HepG2 (cell line): ENCODE measurements around the gene EEFSEC. TPM values are rescaled to one million over a fixed set of nuclear protein-coding genes. Genes with fewer than 3 reads are reported as not detected.

Experiments
- AGO2 ChIP-seq: fragments of 200-400 bp; formaldehyde crosslinking; optimal IDR thresholded peaks from 2 replicates; pipeline ENCODE3; 2017; ENCODE audit warnings: mild to moderate bottlenecking, low read depth, low read length, moderate library complexity
- AHDC1 ChIP-seq: sonication (generic); formaldehyde crosslinking; IDR thresholded peaks from 2 replicates; pipeline ENCODE4 v1.5.1; 2020; ENCODE audit warnings: mild to moderate bottlenecking, missing genetic modification reagents, borderline replicate concordance
- CSRNP2 ChIP-seq: sonication (generic); formaldehyde crosslinking; conservative IDR thresholded peaks from 2 replicates; pipeline ENCODE4 v1.8.0; 2022; ENCODE audit warnings: low read depth, missing genetic modification reagents
- GATAD1 ChIP-seq: IDR thresholded peaks from 2 replicates; pipeline ENCODE4 v1.6.1; 2016; ENCODE audit warnings: missing genetic modification reagents, missing compliant biosample characterization
- HHEX ChIP-seq: IDR thresholded peaks from 2 replicates; pipeline ENCODE4 v1.6.1; 2016; ENCODE audit warnings: control low read depth
- HNF4G ChIP-seq, 2 experiments: sonication (generic) in 1 of 2; formaldehyde crosslinking in 1 of 2; IDR thresholded peaks; 2 replicates each; pipeline versions ENCODE4 v1.4.0 to v1.6.1; 2011 to 2020; ENCODE audit warnings: borderline replicate concordance in 2 of 2, low read depth in 2 of 2, mild to moderate bottlenecking in 2 of 2, low read length in 1 of 2, missing genetic modification reagents in 1 of 2, moderate library complexity in 1 of 2
- IRF2 ChIP-seq: IDR thresholded peaks from 2 replicates; pipeline ENCODE4 v1.6.1; 2018; ENCODE audit warnings: missing genetic modification reagents, missing compliant biosample characterization
- PAX8 ChIP-seq: sonication (generic); formaldehyde crosslinking; IDR thresholded peaks from 2 replicates; pipeline ENCODE4 v1.8.0; 2022; ENCODE audit warnings: mild to moderate bottlenecking, missing genetic modification reagents, borderline replicate concordance
- RNF219 ChIP-seq: sonication (generic); formaldehyde crosslinking; IDR thresholded peaks from 2 replicates; pipeline ENCODE4 v1.5.0; 2020; ENCODE audit warnings: mild to moderate bottlenecking, missing genetic modification reagents
- RXRB ChIP-seq: IDR thresholded peaks from 2 replicates; pipeline ENCODE4 v1.6.1; 2016; ENCODE audit warnings: borderline replicate concordance, missing genetic modification reagents, missing compliant biosample characterization
- XRCC5 ChIP-seq: fragments of 200-400 bp; formaldehyde crosslinking; optimal IDR thresholded peaks from 2 replicates; pipeline ENCODE3; 2017; ENCODE audit warnings: mild to moderate bottlenecking, low read length
- ZMAT3 ChIP-seq: sonication (generic); formaldehyde crosslinking; conservative IDR thresholded peaks from 2 replicates; pipeline ENCODE4 v1.7.0; 2021; ENCODE audit warnings: missing genetic modification reagents
- ZNF275 ChIP-seq: sonication (generic); formaldehyde crosslinking; IDR thresholded peaks from 2 replicates; pipeline ENCODE4 v1.8.0; 2022; ENCODE audit warnings: missing genetic modification reagents, mild to moderate bottlenecking, inconsistent platforms, borderline replicate concordance
- ZNF383 ChIP-seq: sonication (generic); formaldehyde crosslinking; IDR thresholded peaks from 2 replicates; pipeline ENCODE4 v1.4.0; 2020; ENCODE audit warnings: missing genetic modification reagents, mild to moderate bottlenecking, borderline replicate concordance
- ZNF75D ChIP-seq: sonication (generic); formaldehyde crosslinking; IDR thresholded peaks from 2 replicates; pipeline ENCODE4 v1.8.1; 2023; ENCODE audit warnings: missing genetic modification reagents, mild to moderate bottlenecking, borderline replicate concordance
- polyA plus RNA-seq, 8 experiments: library from polyadenylated mRNA; depleted of rRNA in 3 of 8; stranded (reverse) in 7 of 8; unstranded in 1 of 8; fragments of >200 nt; fragmentation: Illumina TruSeq in 4 of 8; extraction: Trizol in 4 of 8; gene quantifications; 2 replicates each; pipeline versions ENCODE4 v1.2.1 to v1.2.3, GENCODE V29; 2011 to 2016; ENCODE audit warnings: low read depth in 4 of 8, missing spikeins in 1 of 8, mixed read lengths in 1 of 8; ENCODE audit not compliant: insufficient read depth in 1 of 8
- total RNA-seq, 5 experiments: library from RNA; depleted of rRNA; stranded (reverse); fragments of >200 nt; fragmentation: Illumina TruSeq; extraction: Trizol; gene quantifications; 2 replicates each; pipeline ENCODE4 v1.2.3, GENCODE V29; 2016; ENCODE audit warnings: low read depth in 1 of 5

Gene EEFSEC
- total and polyA plus RNA-seq, 2 of the 13 experiments (the other 11 are each of a cell fraction or from before 2014, with no cell fraction given), result 6.4 to 24.2 TPM

GRCh38 chr3:128353991-128354687 is 200.9 kb downstream of the EEFSEC start (continued):
- no peak for TF ChIP-seq PAX8 (CRISPR knock-in tag)
- no peak for TF ChIP-seq XRCC5
- TF ChIP-seq GATAD1 (CRISPR knock-in tag), result no peak
- no peak for TF ChIP-seq AGO2
- no peak for TF ChIP-seq ZMAT3 (CRISPR knock-in tag)
- TF ChIP-seq IRF2, result peak; percentile 33; the same call in 1 of the 2 replicates
- no peak for TF ChIP-seq RNF219 (CRISPR knock-in tag)
- no peak for TF ChIP-seq HNF4G (IDR thresholded peaks at IDR 0.05; ENCODE audit: borderline replicate concordance, low read depth, low read length)
- no peak for TF ChIP-seq HNF4G (CRISPR knock-in tag; IDR thresholded peaks at IDR 0.05; ENCODE audit: borderline replicate concordance, low read depth)
- no peak for TF ChIP-seq HHEX (CRISPR knock-in tag)
- TF ChIP-seq RXRB, result peak; percentile 87
- no peak for TF ChIP-seq CSRNP2 (CRISPR knock-in tag)
- TF ChIP-seq ZNF383 (CRISPR knock-in tag), result no peak
- TF ChIP-seq ZNF75D (CRISPR knock-in tag), result no peak
- no peak for TF ChIP-seq ZNF275 (CRISPR knock-in tag)
- peak; percentile 53; the same call in 1 of the 2 replicates for TF ChIP-seq AHDC1 (CRISPR knock-in tag)
